GM12874 (cell line): ENCODE results near the gene MVK.
A peak's percentile ranks its signal among the peaks of the same experiment; 100 is the strongest.

ENCODE experiments used
- CTCF ChIP-seq: IDR thresholded peaks from 2 replicates; pipeline ENCODE4 v1.5.1; 2011; ENCODE audit warnings: low read depth, mild to moderate bottlenecking, control low read depth, low read length, moderate library complexity; ENCODE audit not compliant: insufficient read depth

Gene MVK

GRCh38 chr12:109592195-109592904 lies 18.8 kb downstream of the MVK start:
- TF ChIP-seq CTCF = no peak

- no peak for TF ChIP-seq CTCF
Observed at GRCh38 chr12:109592905-109593272, 19.3 kb downstream of the MVK start.

GRCh38 chr12:109594556-109595317 lies 21.1 kb downstream of the MVK start:
- TF ChIP-seq CTCF = no peak

- TF ChIP-seq CTCF = no peak
Observed at GRCh38 chr12:109595321-109595902, 21.8 kb downstream of the MVK start.

GRCh38 chr12:109596418-109597244 lies 23.0 kb downstream of the MVK start:
- no peak for TF ChIP-seq CTCF

GRCh38 chr12:109597414-109597794 lies 23.8 kb downstream of the MVK start:
- no peak for TF ChIP-seq CTCF

- TF ChIP-seq CTCF = peak; percentile 98
Observed at GRCh38 chr12:109597795-109598427, 24.3 kb downstream of the MVK start.
